ENCODE measurements around the gene CDK5RAP2.
A peak's percentile ranks its signal among the peaks of the same experiment; 100 is the strongest.
"Not testable (repeated sequence)": the region's sequence is repeated elsewhere in the genome, so short reads cannot be mapped to it uniquely, and the experiment has no call there.

The CDK5RAP2 gene

DNA sequence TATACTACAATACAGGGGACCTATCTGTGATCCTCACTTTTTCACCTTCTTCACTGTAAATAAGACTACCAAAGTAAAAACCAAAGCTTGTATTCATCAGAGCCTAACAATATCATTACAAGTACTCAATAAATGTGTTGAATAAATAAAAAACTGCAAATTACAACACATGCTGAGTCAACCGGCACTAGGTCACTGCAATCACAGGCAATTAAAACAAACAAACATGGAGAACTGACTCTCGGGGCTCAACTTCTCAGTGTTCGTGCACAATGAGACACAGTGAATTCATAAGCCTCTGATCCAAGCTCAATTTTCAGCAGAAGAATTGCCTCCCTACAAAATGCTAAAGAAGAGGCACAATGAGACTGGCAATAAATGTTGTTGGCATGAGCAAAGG lies 69.2 kb downstream of the CDK5RAP2 start:
- no peak for DNase-seq

DNA sequence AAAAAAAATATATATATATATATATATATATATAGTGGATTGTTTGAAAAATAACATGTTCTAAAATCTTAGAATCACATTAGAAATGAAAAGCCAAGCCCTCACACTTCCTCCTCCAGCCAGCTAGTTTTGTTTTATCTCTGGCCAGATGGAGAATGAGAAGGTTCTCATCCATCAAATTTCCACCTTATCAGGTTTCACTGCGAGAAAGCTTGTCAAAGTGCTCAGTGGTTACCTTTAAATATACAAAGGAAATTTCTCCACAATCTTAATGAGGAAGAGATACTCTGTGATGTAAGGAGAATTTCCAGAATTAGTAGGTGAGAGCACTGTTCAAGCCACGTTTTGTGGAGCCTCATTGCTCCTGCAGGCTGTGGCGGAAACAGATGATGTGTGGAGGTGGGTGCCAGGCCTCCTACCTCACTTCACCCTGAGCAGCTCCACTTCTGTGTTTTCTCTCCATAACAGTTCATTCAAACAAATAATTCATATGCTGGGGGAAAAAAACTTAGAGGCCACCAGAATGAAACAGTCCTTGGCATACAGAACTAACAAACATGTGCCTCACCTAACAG lies 71.9 kb downstream of the CDK5RAP2 start:
- no peak for DNase-seq

DNA sequence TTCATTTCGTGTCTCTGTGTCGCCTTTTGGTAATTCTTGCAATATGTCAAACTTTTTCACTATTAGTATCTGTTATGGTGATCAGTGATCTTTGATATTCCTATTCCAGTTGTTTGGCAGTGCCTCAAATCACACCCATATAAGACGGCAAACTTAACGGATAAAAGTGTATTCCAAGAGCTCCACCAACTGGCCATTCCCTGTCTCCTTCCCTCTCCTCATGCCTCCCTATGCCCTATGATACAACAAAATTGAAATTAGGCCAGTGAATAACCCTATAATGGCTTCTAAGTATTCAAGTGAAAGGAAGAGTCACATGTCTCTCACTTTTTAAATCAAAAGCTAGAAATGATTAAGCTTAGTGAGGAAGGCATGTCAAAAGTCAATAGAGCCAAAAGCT lies 74.8 kb downstream of the CDK5RAP2 start:
- no peak for DNase-seq

DNA sequence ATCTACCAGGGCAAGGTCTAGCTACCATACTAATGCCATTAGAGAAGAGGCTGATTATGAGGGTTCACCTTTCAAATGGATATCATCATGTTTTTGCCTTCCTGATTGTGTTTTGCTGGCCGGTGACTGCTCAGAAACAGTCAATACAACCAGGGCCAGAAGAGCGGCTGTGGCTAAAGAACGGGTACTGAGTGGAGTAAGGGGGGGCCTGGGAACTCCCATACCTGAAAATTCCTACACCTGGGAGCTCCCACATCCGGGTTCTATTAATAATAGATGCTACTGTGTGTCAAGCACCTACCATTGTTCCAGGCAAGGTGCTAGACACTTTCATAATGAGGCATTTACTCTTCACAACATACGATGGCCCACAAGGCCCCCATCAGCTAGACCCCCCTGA lies 79.2 kb downstream of the CDK5RAP2 start:
- DNase-seq, result no peak

DNA sequence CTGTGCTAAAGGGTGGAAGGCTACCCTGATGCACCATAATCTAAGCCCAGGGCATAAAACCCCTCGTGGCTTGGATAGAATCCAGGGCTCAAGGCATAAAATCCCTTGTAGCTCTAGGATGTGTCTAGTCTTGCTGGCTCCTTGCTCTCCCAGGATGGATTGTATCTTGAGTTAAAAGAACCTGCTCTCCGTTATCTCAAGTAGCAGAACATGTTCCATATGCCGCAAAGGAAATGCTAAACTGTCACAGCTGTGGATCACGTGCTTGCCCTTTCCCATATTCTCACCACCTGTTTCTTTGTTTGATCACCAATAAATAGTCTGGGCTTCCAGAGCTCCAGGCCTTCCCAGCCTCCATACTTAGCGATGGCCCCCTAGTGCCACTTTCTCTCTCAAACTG lies 82.1 kb downstream of the CDK5RAP2 start:
- DNase-seq, result not testable (repeated sequence)

DNA sequence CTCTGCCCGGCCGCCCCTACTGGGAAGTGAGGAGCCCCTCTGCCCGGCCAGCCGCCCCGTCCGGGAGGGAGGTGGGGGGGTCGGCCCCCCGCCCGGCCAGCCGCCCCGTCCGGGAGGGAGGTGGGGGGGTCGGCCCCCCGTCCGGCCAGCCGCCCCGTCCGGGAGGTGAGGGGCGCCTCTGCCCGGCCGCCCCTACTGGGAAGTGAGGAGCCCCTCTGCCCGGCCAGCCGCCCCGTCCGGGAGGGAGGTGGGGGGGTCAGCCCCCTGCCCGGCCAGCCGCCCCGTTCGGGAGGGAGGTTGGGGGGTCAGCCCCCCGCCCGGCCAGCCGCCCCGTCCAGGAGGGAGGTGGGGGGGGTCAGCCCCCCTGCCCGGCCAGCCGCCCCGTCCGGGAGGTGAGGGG lies 83.5 kb downstream of the CDK5RAP2 start:
- not testable (repeated sequence) for DNase-seq

DNA sequence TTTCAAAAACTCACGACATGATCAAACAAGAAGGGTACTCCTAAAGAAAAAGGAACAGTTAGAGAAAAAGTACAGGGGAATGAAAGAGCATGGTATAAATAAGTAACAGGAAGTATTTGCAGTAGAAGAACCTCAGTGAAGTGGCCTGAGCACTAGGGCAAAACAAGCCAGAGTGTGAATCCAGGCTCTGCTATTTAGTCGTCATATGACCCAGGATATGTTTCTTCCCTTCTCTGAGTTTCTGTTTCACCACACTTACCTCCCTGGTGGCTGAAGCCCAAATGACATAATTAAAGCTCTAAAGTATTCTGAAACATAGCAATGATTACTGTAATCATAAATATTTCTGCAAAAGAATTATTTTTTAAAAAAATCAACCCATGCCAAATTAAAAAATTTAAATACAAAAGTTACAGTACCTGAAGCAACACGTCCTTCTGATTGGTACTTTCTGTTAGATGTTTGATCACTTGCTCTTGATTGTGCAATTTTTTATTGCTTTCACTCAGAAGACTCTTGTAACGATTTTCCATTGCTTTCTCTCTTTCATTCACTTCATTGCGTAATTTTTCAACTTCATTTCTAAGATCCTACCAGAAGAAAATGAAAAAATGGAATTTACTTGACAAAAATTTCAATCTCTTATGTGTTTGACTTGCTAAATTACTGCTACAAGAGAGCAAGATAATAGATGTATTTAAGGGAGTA lies 88.9 kb downstream of the CDK5RAP2 start:
- DNase-seq, result peak; percentile 73

DNA sequence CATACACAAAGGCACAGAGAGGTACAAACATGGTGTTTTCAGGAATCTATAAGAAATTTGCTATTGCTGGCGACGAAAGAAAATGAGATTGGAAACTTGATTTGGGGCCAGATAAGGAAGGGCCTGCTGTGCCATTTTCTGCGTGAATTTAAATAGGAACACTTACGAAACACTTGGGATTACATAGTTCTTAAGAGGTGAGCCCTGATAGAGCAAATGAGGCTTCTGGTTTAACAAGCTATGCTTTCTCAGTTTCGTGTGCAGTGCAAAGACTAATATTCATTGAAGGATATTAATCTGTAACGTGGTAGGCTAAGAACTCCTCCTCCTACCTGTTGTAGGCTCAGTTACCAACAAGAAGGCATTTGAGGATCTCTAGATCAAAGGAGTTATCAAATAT lies 93.1 kb downstream of the CDK5RAP2 start:
- DNase-seq, result no peak

DNA sequence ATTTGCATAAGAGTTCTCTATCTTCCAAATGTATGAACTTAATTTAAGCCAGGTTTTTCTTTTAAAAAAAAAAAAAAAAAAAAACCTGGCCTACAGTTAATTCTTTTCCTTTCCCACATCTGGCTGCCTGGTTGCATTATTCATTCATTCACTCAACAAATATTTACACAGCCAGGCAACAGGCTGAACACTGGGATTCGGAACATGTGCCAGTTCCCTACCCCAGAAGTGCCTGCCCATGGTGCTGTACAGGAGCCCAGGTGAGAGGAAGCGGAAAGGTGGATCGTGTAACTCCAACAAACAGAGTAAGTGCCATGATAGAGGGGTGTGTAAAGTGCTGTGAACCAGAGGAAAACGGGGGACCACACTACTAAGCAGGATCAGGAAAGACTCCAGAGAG lies 93.6 kb downstream of the CDK5RAP2 start:
- DNase-seq, result no peak

DNA sequence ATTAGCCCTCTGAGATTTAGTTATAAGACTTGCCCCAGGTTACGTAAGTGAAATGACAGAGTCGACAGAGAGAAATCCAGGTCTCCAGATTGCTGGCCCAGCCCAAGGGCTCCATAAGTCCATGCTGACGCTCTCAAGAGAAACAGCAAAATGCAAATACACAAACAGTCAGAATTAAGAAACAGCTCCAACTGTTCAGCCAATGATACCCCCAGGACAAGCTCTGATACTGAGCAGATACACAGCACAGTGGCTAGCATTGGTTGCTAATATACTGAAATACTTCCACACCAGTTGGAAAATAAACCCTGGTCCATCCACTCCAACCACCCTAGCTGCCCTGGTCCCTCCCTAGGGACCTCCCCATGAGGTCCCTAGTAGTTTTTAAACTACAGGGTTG lies 94.2 kb downstream of the CDK5RAP2 start:
- DNase-seq, result no peak

DNA sequence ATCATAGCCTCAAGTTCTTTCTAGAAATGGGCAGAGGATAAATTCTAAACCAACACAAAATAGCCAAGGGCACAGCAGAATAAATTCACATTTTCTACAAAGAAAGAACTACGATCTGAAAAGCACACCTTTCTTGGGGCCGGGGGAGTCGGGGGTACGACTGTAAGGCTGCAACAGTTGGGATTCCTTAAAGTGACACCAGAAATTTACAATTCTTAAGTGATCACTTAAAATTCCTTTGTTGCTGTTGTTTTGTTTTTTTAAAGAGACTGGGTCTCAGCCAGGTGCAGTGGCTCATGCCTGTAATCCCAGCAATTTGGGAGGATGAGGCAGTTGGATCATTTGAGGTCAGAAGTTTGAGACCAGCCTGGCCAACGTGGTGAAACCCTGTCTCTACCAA lies 95.8 kb downstream of the CDK5RAP2 start:
- no peak for DNase-seq

DNA sequence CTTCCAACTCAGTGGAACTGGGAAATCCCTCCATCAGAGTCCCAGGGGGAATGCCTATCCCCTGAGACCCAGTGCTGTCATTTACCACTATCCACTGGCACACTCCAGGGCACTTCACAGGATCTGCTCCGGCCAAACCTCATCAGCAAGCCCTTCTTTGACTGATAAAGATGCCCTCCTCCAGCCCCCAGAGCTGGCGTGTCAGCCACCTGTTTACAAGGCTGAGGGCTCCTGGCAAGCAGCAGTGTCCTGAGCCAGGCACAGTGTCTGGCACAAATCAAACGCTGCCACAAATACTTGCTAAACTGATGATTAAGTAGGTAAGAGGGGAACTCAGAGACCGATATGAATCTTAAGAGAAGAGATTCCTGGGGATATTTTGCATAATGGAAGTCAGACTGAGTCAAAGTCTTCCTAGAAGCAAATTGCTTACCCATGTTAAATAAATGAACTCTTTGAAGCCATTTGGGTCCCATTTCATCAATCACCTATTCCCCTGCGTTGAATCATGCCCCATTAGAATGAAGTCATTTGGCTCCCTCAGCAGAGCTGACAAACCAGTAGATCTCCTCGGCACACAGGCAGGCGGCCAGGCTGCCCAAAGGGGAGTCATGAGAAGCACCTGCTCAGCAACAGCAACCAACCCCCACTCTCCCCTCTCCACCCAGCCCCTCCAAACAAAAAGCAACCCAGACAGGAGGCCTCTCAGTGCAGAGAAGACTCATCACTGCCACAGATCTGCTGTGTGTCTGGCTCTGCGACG lies 97.4 kb downstream of the CDK5RAP2 start:
- DNase-seq, result no peak

DNA sequence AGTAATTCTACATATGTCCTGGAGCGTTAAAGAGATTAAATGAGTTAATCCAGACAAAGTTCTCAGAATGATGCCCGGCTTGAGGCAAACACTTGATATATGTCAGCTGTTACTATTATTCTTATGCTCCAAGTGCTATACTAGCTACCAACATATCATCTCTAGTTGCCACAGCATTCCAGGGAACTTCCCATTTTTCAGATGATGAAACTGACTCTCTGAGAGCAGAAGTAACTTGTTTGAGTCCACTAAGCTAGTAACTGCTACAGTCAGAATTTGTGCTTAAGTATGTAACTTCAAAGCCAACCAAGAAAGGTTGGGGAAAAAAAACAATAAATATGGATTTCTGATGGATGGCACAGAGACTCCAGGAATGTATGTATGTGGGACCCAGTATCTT lies 98.1 kb downstream of the CDK5RAP2 start:
- peak; percentile 79 for DNase-seq

DNA sequence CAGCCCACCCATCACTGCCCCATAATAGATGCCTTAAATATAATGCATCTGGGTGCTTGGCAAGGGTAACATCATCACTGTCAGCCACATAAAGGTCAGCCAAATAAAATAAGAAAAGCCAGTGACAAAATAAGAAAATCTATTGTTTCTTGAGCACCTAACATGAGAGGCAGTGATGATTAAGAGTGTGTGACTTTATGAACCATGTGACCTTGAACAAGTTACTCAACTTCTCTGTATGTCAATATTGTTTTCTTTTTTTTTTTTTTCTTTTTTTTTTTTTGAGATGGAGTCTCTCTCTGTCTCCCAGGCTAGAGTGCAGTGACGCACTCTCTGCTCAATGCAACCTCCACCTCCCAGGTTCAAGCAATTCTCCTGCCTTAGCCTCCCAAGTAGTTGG lies 98.7 kb downstream of the CDK5RAP2 start:
- peak; percentile 28 for DNase-seq

DNA sequence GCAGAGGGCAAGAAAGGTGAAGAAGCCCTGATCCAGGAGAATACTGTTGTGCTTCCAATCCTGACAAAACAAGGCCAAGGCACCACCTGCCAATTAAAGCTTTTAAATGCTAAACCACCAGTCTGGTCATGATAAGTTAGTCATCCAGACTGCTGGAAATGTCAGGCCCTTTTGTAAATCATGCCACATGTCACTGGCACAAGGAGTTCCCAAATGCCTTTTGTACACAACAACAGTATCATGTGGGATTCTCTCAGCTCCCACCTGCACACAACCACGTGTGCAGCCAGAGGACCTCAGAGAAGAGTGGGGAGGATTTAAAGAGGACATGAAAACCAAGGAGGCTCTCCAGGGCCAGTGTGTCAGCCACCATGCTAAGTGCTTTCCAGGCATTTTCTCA lies 99.3 kb downstream of the CDK5RAP2 start:
- DNase-seq, result peak; percentile 21

DNA sequence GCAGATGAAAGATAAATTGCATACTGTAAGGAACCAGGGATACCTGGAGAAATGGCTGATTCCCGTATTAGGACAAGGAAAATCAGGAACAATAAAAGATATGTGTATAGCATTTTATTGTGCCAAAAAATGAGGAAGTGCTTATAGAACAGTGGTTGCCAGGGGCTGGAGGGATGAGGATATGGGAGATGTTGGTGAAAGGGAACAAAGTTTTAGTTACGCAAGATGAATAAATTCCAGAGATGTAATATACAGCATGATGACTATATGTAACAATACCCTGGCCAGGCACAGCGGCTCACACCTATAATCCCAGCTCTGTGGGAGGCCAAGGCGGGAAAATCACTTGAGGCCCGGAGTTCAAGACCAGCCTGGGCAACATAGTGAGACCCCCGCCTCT lies 101.8 kb downstream of the CDK5RAP2 start:
- peak; percentile 73 for DNase-seq

DNA sequence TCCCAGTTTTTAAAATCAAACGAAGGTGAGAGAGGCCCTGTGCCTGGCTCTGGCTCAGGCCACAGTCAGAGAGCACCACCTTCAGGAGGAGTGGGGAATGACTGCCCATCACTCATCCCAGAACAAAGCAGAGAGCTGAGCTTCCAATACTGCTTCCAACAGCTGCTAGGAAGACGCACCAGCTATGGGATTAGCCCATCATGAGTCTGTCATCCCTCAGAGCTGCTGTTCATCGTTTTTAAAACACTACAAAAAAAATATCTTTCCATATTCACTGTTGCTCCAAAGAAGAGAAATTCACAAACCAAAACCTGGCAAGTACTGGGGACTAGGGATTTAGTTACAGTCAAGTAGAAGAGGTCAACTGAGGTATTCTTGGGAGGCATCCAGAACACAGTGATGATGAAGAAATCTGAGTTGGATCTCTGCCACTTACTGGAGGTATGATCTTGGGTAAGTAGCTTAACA lies 102.4 kb downstream of the CDK5RAP2 start:
- peak; percentile 56 for DNase-seq

DNA sequence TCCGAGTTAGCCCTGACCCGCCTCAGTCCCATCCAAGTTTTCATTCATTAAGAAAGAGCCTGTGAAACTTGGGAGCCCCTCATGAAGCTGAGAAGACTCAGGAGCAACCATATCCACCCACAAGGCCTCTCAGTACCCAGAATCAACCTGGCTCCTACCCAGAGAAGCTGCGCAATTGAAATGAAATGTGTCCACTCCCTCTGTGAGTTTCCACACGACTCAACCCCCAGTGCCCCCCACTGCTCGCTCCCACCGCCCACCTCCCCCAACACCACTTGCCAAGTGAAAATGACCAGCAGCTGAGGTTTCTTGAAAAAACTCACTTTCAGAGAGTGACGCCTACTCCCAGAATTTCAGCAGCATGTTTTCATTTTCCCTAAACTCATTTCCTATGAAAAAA lies 104.6 kb downstream of the CDK5RAP2 start:
- DNase-seq, result no peak

DNA sequence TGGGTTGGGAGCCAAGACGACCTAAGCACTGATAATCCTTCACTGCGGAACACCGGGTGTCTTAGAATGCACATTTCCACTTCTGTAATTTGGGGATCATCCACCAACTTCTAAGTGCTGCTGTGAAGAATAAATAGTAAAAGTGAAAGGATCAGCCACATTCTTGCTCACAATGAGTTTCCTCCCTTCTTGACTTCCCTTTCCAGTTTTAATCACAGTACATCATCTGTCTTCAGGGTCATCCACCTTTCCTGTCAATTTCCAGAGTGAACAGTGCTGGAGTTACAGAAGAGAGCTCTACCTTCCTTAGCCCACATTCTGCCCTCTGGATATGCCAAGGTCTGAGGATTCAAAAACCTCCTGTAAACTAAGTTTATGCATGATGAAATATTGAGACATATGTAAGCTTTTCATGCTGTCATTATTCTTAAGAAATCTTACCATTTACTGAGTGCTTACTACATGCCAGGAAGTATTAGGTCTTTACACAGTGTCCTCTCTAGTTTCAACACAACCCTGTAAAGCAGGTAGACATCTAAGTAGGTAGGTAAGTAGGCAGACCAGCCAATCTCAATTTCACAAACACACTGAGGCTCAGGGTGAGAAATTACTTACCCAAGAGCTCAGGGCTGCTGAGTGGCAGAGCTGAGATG lies 105.2 kb downstream of the CDK5RAP2 start:
- DNase-seq, result peak; percentile 64

DNA sequence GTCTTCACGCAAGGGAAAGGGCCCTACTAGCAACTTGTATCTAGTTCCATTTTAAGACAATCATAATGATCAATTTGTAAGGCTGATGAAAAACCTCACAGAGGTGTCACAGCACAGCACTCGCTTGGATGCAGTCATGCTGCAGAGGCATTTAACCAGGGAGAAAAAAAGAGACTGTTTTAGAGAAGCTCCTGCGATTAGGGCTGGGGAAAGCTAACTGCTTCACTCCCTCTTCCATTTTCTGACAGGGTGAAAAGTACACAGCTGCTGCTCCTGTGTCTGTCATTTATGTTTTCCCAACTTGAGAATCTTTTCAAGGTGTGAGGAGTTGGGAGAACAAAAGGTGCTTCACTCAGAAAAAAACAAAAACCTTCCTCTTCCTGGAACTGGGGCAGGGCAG lies 106.4 kb downstream of the CDK5RAP2 start:
- DNase-seq, result no peak

DNA sequence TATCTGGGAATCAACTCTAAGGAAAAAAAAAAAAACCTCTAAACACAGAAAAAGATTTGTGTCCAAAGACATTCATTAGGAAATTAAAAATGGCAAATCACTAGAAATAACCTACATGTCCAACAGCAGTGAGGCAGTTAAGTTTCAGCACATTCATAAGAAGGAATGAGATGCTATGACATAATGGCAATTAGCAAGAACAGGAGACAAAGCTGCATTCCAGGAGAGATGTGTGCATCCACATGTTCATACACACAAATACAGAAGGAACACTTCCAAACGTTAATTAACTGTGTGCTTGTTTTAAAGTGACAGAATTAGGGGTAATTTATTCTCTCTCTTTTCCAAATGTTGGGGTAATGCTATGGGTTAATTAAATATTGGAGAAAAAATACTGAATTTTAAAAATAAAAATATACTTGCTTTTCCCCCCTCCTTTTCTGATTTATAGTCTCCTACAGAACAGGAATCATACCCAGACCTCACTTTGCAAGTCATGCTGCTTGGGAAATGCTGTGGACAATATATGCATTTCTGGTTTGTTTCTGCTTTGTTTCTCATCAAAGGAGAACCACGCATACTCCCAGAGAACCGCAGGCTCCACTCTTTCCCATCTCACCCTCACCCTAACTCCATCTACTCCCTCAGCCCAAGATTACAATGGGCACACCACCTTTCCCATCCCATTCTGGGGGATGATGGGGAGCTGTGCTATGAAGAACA lies 114.1 kb downstream of the CDK5RAP2 start:
- no peak for DNase-seq

DNA sequence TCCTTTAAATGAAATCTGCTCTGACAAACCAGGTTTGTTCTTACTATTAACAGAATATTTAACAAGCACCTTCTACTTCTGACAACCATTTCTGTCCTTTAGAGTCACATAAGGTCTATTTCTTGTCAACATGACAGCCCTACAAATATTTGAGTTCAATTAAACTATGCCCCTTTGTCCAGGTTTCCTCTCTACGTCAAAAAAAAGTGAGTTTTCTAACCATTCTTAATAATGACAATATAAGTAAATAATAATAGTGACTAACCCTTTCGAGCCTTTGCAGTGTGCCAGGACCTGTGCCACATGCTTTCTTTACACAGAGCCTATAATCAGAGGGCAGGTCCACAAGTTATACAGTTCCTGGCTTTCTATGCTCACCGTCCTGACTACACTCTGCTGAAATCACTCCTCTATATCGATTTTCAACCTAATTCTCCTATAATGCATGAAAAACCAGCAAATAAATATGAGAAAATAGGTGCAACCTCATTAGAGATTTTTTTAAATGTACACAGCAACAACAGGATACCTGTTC lies 115.0 kb downstream of the CDK5RAP2 start:
- DNase-seq, result no peak

Measured in suppressor macrophage treated with lipopolysaccharide for 4 hours (primary cell).